Suprapubic skin (tissue), 4 donors: Measurements from ENCODE around the gene AHRR.

ENCODE experiments used
- CTCF ChIP-seq, 2 donors: fragments of 200-600 bp in 1 of 2; fragments of 450-650 bp in 1 of 2; sonication (generic) in 1 of 2; IDR thresholded peaks; one replicate each; pipeline ENCODE4 v1.5.1; 2016 to 2019; ENCODE audit warnings: antibody characterized with exemption in 2 of 2, mild to moderate bottlenecking in 1 of 2, moderate library complexity in 1 of 2
- EP300 ChIP-seq: sonication (generic); formaldehyde crosslinking; IDR thresholded peaks from one replicate; pipeline ENCODE4 v1.6.1; 2017; ENCODE audit warnings: antibody characterized with exemption
- POLR2AphosphoS5 ChIP-seq, 3 donors: sonication (generic); formaldehyde crosslinking; IDR thresholded peaks; one replicate each; pipeline ENCODE4 v1.6.1; 2017; ENCODE audit warnings: antibody characterized with exemption in 3 of 3

GRCh38 chr5:476102-476813 is 154.7 kb downstream of the AHRR start:
- TF ChIP-seq POLR2AphosphoS5 (IDR thresholded peaks at IDR 0.05) (no peak), EP300 (no peak), CTCF (IDR thresholded peaks at IDR 0.05) (no peak)
